CD4-positive, alpha-beta T cell (primary cell): ENCODE measurements around the gene HIPK3. TPM values are rescaled to one million over a fixed set of nuclear protein-coding genes. Genes with fewer than 3 reads are reported as not detected.

ENCODE experiments used
- ATAC-seq: fragments of 200-7000 bp; cut with Tn5 transposase; one replicate; pipeline ENCODE4 v1.10.0; 2022; ENCODE audit warnings: mild to moderate bottlenecking; ENCODE audit not compliant: poor library complexity
- CTCF ChIA-PET: fragments of 350-600 bp; sonication (Branson Sonifier 250); formaldehyde crosslinking; loops from one replicate; lab custom pipeline; 2021; ENCODE audit warnings: antibody characterized with exemption, inconsistent platforms; lab: Charles Lee
- POLR2A ChIA-PET: fragments of 350-600 bp; sonication (Branson Sonifier 250); formaldehyde crosslinking; loops from one replicate; lab custom pipeline; 2021; ENCODE audit warnings: antibody characterized with exemption, inconsistent platforms; lab: Charles Lee
- DNase-seq, 14 experiments: peaks; one replicate each; pipeline ENCODE4 v3.0.0-alpha.2; 2013 to 2020; ENCODE audit warnings: mixed read lengths in 2 of 14
- H3K27ac ChIP-seq, 2 donors: one replicate each; pipeline versions ENCODE4 v1.5.1 to v1.7.0; 2013; ENCODE audit warnings: low read length in 2 of 2, low read depth in 1 of 2, mild to moderate bottlenecking in 1 of 2
- H3K27me3 ChIP-seq, 2 experiments: 1 replicate in 1 of 2; 2 replicates in 1 of 2; pipeline versions ENCODE4 v1.6.1 to v1.7.0; 2013; ENCODE audit warnings: low read length in 2 of 2, control low read depth in 1 of 2, mild to moderate bottlenecking in 1 of 2, moderate library complexity in 1 of 2; ENCODE audit not compliant: insufficient read depth in 2 of 2, control insufficient read depth in 1 of 2
- H3K36me3 ChIP-seq: one replicate; pipeline ENCODE4 v1.6.1; 2013; ENCODE audit warnings: low read length, control low read depth; ENCODE audit not compliant: insufficient read depth
- H3K4me1 ChIP-seq: one replicate; pipeline ENCODE4 v1.6.1; 2013; ENCODE audit warnings: low read length, control low read depth; ENCODE audit not compliant: insufficient read depth
- H3K4me3 ChIP-seq: one replicate; pipeline ENCODE4 v1.5.1; 2013; ENCODE audit warnings: mild to moderate bottlenecking, low read length, moderate library complexity
- H3K9me3 ChIP-seq, 2 experiments: 1 replicate in 1 of 2; 2 replicates in 1 of 2; pipeline versions ENCODE4 v1.6.1 to v1.7.0; 2013; ENCODE audit warnings: low read length in 2 of 2, mild to moderate bottlenecking in 2 of 2, control low read depth in 1 of 2, moderate library complexity in 1 of 2; ENCODE audit not compliant: control insufficient read depth in 1 of 2, insufficient read depth in 1 of 2
- H3K27ac Mint-ChIP-seq: one replicate; pipeline ENCODE4 v1.8.0; 2020; ENCODE audit warnings: mixed read lengths
- H3K27me3 Mint-ChIP-seq: one replicate; pipeline ENCODE4 v1.8.0; 2021; ENCODE audit warnings: mixed read lengths
- H3K36me3 Mint-ChIP-seq: one replicate; pipeline ENCODE4 v1.8.0; 2021; ENCODE audit warnings: low read depth, mixed read lengths
- H3K4me1 Mint-ChIP-seq: one replicate; pipeline ENCODE4 v1.8.0; 2021; ENCODE audit warnings: low read depth, mixed read lengths
- H3K4me3 Mint-ChIP-seq: one replicate; pipeline ENCODE4 v1.8.0; 2020; ENCODE audit warnings: mild to moderate bottlenecking, mixed read lengths
- H3K9me3 Mint-ChIP-seq: one replicate; pipeline ENCODE4 v1.8.0; 2020; ENCODE audit warnings: mixed read lengths
- CTCF ChIP-seq: fragments of 200-600 bp; IDR thresholded peaks from one replicate; pipeline ENCODE4 v1.8.0; 2022; ENCODE audit warnings: antibody characterized with exemption, mild to moderate bottlenecking
- intact Hi-C, 2 experiments: fragments of 100-400 bp; cut with DNase I in 1 of 2; cut with micrococcal nuclease in 1 of 2; formaldehyde crosslinking; loops; one replicate each; pipeline versions ENCODE4 v1.15.1 to v1.9.0; 2023 to 2025; cut with DNase I, micrococcal nuclease
- total RNA-seq, 174 experiments: library from RNA in 2 of 174; stranded (reverse) in 2 of 174; gene quantifications; one replicate each; pipeline ENCODE4 v1.2.3 and lab custom pipeline; 2021 to 2026

The HIPK3 gene
- total RNA-seq, 2 experiments from 2014 or later, result 38.1 to 38.9 TPM

GRCh38 chr11:33280411-33280810, 23.2 kb downstream of the HIPK3 start:
- Histone ChIP-seq H3K4me3 (no peak overlapping the region), H3K36me3 (no peaks in the 10 kb centered on the region), H3K27me3 (no peaks in the 10 kb centered on the region), H3K27ac (no peak overlapping the region), H3K4me1 (peaks cover 6% of the 10 kb centered on the region), H3K9me3 (no peaks in the 10 kb centered on the region)
- Mint-ChIP-seq H3K9me3 (no peaks in the 10 kb centered on the region), H3K27ac (no peak overlapping the region), H3K36me3 (no peaks in the 10 kb centered on the region), H3K4me3 (no peak overlapping the region), H3K4me1 (peaks cover 68% of the 10 kb centered on the region), H3K27me3 (no peaks in the 10 kb centered on the region)
- DNase-seq, result no peak
- no peak for TF ChIP-seq CTCF
- ChIA-PET CTCF (interaction anchor here (1.2 to 1.5 kb wide), 2 partner anchors 10 to 14 kb away, joined by 3 to 5 read pairs; no protein-coding TSS in a partner anchor), POLR2A (interaction anchor here (0.6 kb wide), 1 partner anchor 1777 kb away, joined by 3 read pairs; no protein-coding TSS in a partner anchor)
- ATAC-seq, result no peak
- intact Hi-C loops, result no loop called here

- peaks cover 3% of the 10 kb centered on the region for H3K4me1 ChIP-seq
- intact Hi-C loops, result no loop called here
- no peak for ATAC-seq
- no peak overlapping the region for H3K27ac ChIP-seq
- ChIA-PET CTCF (no interaction called here), POLR2A (no interaction called here)
- H3K27me3 ChIP-seq, result no peaks in the 10 kb centered on the region
- H3K9me3 ChIP-seq, result no peaks in the 10 kb centered on the region
- peaks cover 5% of the 10 kb centered on the region for H3K36me3 ChIP-seq
- Mint-ChIP-seq H3K9me3 (no peaks in the 10 kb centered on the region), H3K27me3 (no peaks in the 10 kb centered on the region), H3K27ac (no peak overlapping the region), H3K4me1 (peaks cover 63% of the 10 kb centered on the region), H3K36me3 (peaks cover 5% of the 10 kb centered on the region), H3K4me3 (no peak overlapping the region)
- DNase-seq, result no peak
- no peak for TF ChIP-seq CTCF
- no peak overlapping the region for H3K4me3 ChIP-seq
Measured at GRCh38 chr11:33281758-33282157, 24.6 kb downstream of the HIPK3 start.

GRCh38 chr11:33284818-33285217, 27.6 kb downstream of the HIPK3 start:
- CTCF ChIA-PET, result no interaction called here
- intact Hi-C loops, result no loop called here
- POLR2A ChIA-PET, result no interaction called here

More at GRCh38 chr11:33284818-33285217, 27.6 kb downstream of the HIPK3 start:
- H3K4me3 Mint-ChIP-seq, result no peak overlapping the region
- no peak overlapping the region for H3K4me3 ChIP-seq
- no peak for ATAC-seq
- H3K27ac Mint-ChIP-seq, result no peak overlapping the region
- no peaks in the 10 kb centered on the region for H3K27me3 Mint-ChIP-seq
- no peak overlapping the region for H3K27ac ChIP-seq
- H3K4me1 ChIP-seq, result no peaks in the 10 kb centered on the region
- no peaks in the 10 kb centered on the region for H3K27me3 ChIP-seq
- no peak for TF ChIP-seq CTCF
- no peaks in the 10 kb centered on the region for H3K9me3 ChIP-seq
- H3K36me3 Mint-ChIP-seq, result peaks cover 28% of the 10 kb centered on the region
- DNase-seq, result no peak
- H3K9me3 Mint-ChIP-seq, result no peaks in the 10 kb centered on the region
- H3K4me1 Mint-ChIP-seq, result peaks cover 61% of the 10 kb centered on the region
- peaks cover 14% of the 10 kb centered on the region for H3K36me3 ChIP-seq
